CD4-positive, alpha-beta T cell treated with Interleukin-2 at 100 ng/mL for 4 hours (primary cell): ENCODE data around the gene NRXN3.

Experiments used
- DNase-seq: peaks from one replicate; pipeline ENCODE4 v3.0.0-alpha.2; 2020; ENCODE audit warnings: low spot score

Gene NRXN3

DNA sequence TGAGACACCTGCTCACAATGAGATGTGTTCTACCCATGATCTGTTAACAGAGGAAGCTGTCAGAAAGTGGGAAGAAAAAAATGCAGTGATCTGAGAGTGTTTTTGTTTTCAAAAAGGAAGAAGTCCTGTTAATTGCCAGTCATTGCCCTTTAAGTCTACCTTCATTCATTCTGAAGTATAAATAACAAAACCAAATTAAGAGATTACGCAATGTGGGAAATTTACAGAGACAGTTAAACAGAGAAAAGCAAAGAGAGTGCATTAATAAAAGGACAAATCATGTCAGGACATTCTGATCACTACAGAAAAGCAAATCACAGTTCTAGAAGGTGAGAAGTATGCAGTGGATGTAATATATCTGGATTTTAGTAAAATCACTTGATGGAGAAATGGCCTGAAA lies 154.2 kb downstream of the NRXN3 start:
- DNase-seq: no peak

GRCh38 chr14:78325911-78326310 lies 155.7 kb downstream of the NRXN3 start:
- DNase-seq: no peak

GRCh38 chr14:78327426-78328221 lies 157.5 kb downstream of the NRXN3 start:
- no peak for DNase-seq

DNA sequence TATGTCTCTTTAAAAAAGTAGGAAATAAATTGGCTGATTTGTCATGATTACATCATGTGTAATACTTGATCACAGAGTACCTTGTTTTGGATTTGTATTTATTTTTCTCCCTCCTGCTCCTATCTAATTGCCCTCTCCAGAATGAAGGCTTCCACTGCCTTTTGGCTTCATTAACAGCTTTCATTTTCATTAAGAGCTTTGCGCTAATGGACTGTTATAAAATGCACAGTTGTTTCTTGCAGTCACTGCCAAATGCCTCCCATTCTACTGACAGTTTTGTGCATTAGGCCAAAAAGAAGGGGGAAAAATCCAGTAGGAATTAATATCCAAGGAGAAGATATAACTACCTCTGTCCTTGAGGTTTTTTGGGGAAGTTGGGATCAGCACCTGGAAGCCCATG lies 159.2 kb downstream of the NRXN3 start:
- no peak for DNase-seq

DNA sequence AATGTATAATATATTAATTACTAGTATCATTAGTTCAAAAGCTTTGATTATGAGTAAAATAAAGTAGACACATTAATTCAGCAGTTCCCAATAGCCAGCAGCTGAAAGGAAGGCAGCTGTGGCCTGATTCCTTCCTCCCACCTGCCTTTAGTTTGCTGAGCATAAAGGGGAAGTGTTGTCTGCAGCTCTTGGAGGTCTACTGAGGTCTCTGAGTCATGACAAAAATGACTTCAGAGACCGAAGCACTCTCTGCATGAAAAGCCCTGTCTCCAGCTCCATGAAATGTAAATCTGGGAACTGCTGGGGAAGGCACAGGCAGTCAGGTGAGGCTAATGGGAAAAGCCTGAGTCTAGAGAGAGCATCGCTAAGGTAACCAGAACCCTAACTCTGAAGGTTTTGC lies 165.4 kb downstream of the NRXN3 start:
- no peak for DNase-seq

- no peak for DNase-seq
These were observed 170.1 kb downstream of the NRXN3 start for GRCh38 chr14:78340250-78340649.

DNA sequence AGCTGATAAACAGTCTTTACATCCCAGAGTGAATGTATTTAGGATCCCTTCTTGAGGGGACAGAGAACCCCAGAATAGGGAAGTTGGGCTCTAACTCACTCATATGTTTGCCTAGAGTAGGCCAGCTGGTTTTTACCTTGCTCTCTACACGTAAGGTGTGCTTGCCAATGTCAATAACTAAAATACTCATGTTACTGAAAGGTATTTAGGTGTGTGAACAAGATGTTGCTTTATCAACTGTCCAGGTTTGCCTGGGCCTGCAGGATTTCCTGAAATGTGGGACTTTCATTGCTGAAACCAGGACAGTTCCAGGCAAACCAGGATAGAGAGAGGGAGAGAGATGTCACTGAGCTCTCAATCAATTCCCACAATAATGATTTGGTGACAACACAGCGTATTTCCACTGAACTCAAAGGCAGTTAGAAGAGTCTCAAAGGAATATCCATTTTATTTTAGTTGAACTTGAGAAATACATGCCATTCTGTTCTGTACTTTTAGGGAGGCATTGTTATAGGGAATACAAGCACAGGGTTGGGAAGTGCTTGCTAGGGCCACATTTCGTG lies 171.7 kb downstream of the NRXN3 start:
- no peak for DNase-seq

GRCh38 chr14:78342879-78343278 lies 172.7 kb downstream of the NRXN3 start:
- DNase-seq: no peak

GRCh38 chr14:78344290-78344689 lies 174.1 kb downstream of the NRXN3 start:
- DNase-seq: no peak

GRCh38 chr14:78345131-78345744 lies 175.1 kb downstream of the NRXN3 start:
- no peak for DNase-seq

DNA sequence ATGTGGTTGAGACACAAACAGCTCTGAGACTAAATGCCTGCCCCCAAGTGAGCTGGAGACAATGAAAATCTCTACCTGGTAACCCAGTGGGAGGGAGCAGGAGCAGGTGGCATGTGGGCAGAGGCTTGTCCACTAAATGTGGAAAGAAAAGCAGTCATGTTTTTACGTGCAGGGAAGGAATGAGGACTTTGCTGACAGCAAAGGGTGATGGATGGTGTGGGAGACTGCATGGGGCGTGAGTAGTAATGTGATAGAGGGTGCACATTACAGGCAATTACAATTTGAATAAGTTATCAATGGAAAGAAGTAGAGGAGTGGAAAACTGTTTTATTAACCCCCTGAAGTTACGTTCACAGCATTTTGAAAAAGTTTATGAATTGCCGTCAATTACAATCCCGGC lies 176.6 kb downstream of the NRXN3 start:
- DNase-seq: no peak

DNA sequence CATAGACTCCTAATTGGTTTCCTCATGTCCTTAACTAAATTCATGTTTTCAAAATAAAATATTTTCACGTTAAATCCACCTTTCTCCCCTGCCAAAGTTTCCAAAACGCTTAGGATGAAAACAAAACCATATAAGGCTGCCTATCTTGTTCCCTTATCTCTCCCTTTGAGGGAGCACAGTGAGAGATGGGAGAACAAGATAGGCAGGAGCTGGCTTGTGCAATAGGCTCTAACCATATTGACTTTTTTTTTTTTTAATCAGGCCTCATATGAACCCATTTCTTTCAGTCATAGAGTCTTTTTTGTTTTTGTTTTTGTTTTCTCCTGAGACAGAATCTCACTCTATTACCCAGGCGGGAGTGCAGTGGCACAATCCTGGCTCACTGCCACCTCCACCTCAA lies 184.9 kb downstream of the NRXN3 start:
- DNase-seq: no peak

- no peak for DNase-seq
These were observed 186.2 kb downstream of the NRXN3 start for GRCh38 chr14:78356391-78356790.

DNA sequence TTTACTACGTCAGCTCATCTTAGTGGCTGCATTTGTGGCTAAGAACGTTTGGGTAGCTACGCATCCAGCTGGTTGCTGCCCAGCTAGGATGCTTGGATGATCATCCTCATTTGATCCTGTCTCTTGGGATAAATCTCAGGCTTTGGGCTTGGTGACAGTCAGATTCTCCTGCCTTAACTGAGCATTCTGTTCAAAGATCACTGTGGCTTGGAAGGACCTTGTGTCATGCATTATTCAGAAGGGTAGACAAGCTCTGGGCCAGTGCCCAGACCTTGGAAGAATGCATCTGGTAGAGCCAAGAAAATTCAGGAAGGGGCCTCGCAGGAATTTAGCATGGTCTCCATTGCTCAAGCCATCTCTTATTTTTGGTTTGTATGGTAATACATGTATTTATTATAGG lies 188.4 kb downstream of the NRXN3 start:
- DNase-seq: no peak

DNA sequence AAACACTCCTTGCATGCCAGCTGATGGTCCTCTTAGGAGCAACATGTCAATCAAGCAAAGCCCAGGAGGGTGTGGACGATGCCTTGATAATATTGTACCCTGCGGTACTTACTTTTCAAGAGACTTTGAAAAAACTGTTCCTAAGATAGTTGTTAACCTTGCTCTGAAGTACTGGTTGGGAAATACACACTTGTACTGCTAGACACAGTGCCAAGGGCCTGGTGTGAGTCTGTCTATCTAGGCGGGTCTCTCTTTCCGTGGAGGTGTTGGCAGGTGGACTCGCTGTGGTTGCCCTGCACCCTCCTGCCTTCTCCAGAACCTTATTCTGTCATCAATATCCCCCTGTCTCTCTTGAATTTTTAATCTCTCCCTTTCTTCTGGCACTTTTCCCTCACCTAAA lies 189.4 kb downstream of the NRXN3 start:
- no peak for DNase-seq

- DNase-seq: no peak
These were observed 192.8 kb downstream of the NRXN3 start for GRCh38 chr14:78363008-78363407.

DNA sequence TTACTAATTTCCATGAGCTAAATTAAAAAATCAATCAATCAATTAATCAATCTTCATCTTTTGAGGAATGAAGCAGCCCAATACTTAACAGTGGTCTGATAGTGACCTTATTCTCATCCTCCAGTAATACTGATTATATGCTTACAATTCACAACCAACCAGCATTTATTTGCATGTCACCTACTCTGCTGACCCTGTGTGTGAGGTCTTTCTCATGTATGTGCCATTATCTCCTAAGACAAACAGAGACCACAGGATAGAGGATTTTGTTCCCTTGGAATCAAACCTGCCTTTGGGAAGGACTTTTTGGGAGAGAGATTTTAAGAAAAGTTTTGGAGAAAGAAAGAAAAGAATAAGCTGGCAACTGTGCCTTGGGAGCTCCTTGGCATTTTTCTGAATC lies 197.2 kb downstream of the NRXN3 start:
- DNase-seq: no peak

DNA sequence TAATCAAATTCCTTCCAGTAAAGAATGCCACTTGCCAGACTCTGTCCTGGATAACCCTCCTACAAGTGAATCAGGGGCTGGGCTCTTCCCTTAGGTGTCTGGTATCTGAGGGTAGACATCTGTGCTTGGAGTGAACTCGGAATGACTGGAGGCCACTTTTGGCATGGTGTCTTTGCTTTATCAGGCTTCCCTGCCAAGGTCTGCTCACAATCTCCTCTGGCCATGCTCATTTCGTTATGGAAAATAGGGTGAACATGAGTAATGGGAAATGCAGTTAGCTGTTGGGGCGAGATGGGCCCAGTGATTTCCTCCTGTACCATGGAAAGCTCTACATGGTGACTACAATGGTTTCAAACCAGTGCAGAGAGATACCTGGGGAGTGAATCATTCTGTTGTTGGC lies 212.9 kb downstream of the NRXN3 start:
- no peak for DNase-seq

- no peak for DNase-seq
These were observed 228.0 kb downstream of the NRXN3 start for GRCh38 chr14:78398216-78398615.

GRCh38 chr14:78399316-78399889 lies 229.2 kb downstream of the NRXN3 start:
- DNase-seq: no peak

- no peak for DNase-seq
These were observed 231.7 kb downstream of the NRXN3 start for GRCh38 chr14:78401866-78402265.

- DNase-seq: no peak
These were observed 233.2 kb downstream of the NRXN3 start for GRCh38 chr14:78403278-78403815.
